Endothelial cell (in vitro differentiated cells): Measurements from ENCODE around the gene ZNF365. TPM values are rescaled to one million over a fixed set of nuclear protein-coding genes. Genes with fewer than 3 reads are reported as not detected.

Experiments used
- DNase-seq: peaks from one replicate; pipeline ENCODE4 v3.0.0; 2021; ENCODE audit warnings: low spot score
- H3K27ac Mint-ChIP-seq: one replicate; pipeline ENCODE4 v1.8.0; 2021; ENCODE audit warnings: mixed read lengths, inconsistent platforms; ENCODE audit not compliant: unreplicated experiment
- H3K27me3 Mint-ChIP-seq: one replicate; pipeline ENCODE4 v1.8.0; 2021; ENCODE audit warnings: mild to moderate bottlenecking, moderate library complexity, mixed read lengths, inconsistent platforms; ENCODE audit not compliant: unreplicated experiment
- H3K36me3 Mint-ChIP-seq: one replicate; pipeline ENCODE4 v1.8.0; 2021; ENCODE audit warnings: mild to moderate bottlenecking, low read depth, mixed read lengths, inconsistent platforms; ENCODE audit not compliant: unreplicated experiment
- H3K4me1 Mint-ChIP-seq: one replicate; pipeline ENCODE4 v1.8.0; 2021; ENCODE audit warnings: mild to moderate bottlenecking, mixed read lengths, inconsistent platforms; ENCODE audit not compliant: unreplicated experiment
- H3K4me3 Mint-ChIP-seq: one replicate; pipeline ENCODE4 v1.8.0; 2021; ENCODE audit warnings: mild to moderate bottlenecking, mixed read lengths, inconsistent platforms; ENCODE audit not compliant: unreplicated experiment
- H3K9me3 Mint-ChIP-seq: one replicate; pipeline ENCODE4 v1.8.0; 2021; ENCODE audit warnings: mixed read lengths, inconsistent platforms; ENCODE audit not compliant: unreplicated experiment
- CTCF ChIP-seq: fragments of 200-600 bp; sonication (generic); IDR thresholded peaks from one replicate; pipeline ENCODE4 v1.5.0; 2021; ENCODE audit warnings: antibody characterized with exemption; ENCODE audit not compliant: unreplicated experiment
- total RNA-seq: library from RNA; stranded (reverse); fragmentation: NEBNext Ultra II Directional; extraction: Animal tissue kit (Norgen Biotek cat#: 25700); gene quantifications from one replicate; pipeline ENCODE4 v1.2.1, GENCODE V29; 2021; ENCODE audit not compliant: unreplicated experiment

ZNF365 gene
- total RNA-seq, 1 donor from 2014 or later = not detected

DNA sequence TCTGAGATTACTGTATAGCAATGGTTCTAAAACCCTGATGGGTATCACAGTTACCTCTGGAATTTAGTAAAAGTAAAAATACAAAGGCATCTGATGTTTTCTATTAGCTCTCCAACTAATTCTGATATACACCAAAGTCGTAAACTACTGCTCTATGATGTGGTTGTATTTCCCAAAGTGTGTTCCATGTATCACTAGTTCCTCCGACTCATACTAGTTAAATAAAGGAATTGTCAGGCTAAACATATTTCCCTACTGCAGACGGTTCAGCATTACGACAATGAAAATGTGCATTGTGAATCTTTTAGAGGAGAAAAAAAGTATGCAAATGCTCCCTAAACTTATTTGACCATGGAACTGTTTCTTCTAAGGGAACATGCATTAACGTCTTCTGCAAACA lies 38.9 kb downstream of the ZNF365 start:
- no peak overlapping the region for H3K4me3 Mint-ChIP-seq
- H3K27me3 Mint-ChIP-seq = peaks cover 2% of the 10 kb centered on the region
- TF ChIP-seq CTCF = no peak
- no peaks in the 10 kb centered on the region for H3K9me3 Mint-ChIP-seq
- H3K36me3 Mint-ChIP-seq = no peaks in the 10 kb centered on the region
- no peaks in the 10 kb centered on the region for H3K4me1 Mint-ChIP-seq
- no peak for DNase-seq
- H3K27ac Mint-ChIP-seq = no peak overlapping the region

DNA sequence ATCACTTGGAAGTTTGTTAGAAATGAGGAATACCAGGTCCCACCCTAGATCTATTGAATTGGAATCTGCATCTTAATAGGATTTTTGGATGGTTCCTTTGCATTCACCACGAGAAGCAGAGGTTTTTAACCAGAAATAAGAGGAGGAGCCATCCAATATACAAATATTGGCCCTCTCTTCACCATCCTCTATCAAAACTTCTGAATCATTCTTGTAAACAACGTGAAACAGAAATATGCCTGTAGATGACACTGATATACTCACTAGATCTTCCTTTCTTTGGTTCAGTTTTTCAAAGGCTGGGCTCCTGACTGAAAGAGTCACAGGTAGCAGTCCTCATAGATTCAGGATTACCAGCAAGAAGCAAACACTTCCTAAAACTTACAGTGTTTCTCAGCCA lies 39.5 kb downstream of the ZNF365 start:
- Mint-ChIP-seq H3K36me3 (no peaks in the 10 kb centered on the region), H3K27me3 (peaks cover 2% of the 10 kb centered on the region), H3K4me1 (no peaks in the 10 kb centered on the region), H3K9me3 (no peaks in the 10 kb centered on the region), H3K27ac (no peak overlapping the region), H3K4me3 (no peak overlapping the region)
- TF ChIP-seq CTCF = no peak
- DNase-seq = no peak

GRCh38 chr10:62414359-62414758 lies 40.2 kb downstream of the ZNF365 start:
- H3K27ac Mint-ChIP-seq = no peak overlapping the region
- TF ChIP-seq CTCF = peak; percentile 46
- H3K36me3 Mint-ChIP-seq = no peaks in the 10 kb centered on the region
- no peaks in the 10 kb centered on the region for H3K9me3 Mint-ChIP-seq
- DNase-seq = no peak
- H3K27me3 Mint-ChIP-seq = peaks cover 2% of the 10 kb centered on the region
- H3K4me3 Mint-ChIP-seq = no peak overlapping the region
- H3K4me1 Mint-ChIP-seq = no peaks in the 10 kb centered on the region

GRCh38 chr10:62422068-62422590 lies 48.0 kb downstream of the ZNF365 start:
- no peak for DNase-seq
- Mint-ChIP-seq H3K9me3 (no peaks in the 10 kb centered on the region), H3K27me3 (no peaks in the 10 kb centered on the region), H3K27ac (no peak overlapping the region), H3K36me3 (no peaks in the 10 kb centered on the region), H3K4me1 (no peaks in the 10 kb centered on the region), H3K4me3 (no peak overlapping the region)
- no peak for TF ChIP-seq CTCF

DNA sequence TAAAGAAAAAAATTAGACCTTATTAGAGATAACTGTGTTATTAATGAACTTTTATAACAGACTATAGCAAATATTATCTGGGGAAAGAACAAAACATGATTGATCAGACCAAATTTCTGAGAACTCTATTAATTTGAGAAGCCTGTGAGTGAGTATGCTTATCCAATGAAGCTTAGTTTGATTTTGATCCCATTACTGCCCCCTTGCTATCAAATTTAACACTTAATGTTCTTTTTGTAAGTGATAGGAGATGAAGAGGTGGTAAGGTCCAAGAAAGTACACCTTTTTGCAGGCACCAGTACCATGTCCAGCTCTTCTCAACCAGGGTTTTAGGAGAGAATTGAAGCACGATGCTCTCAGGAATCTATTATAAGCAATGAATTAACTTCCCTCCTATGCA lies 49.9 kb downstream of the ZNF365 start:
- no peaks in the 10 kb centered on the region for H3K27me3 Mint-ChIP-seq
- DNase-seq = no peak

More for the DNA sequence above, 49.9 kb downstream of the ZNF365 start:
- no peak for TF ChIP-seq CTCF
- Mint-ChIP-seq H3K9me3 (no peaks in the 10 kb centered on the region), H3K4me3 (no peak overlapping the region), H3K4me1 (no peaks in the 10 kb centered on the region), H3K27ac (no peak overlapping the region), H3K36me3 (no peaks in the 10 kb centered on the region)
